Muscle layer of colon (tissue), 2 donors: Measurements from ENCODE around the gene LYPD5.
"Not testable (repeated sequence)": the region's sequence is repeated elsewhere in the genome, so short reads cannot be mapped to it uniquely, and the experiment has no call there.

Experiments used
- H3K27ac ChIP-seq: one replicate; pipeline ENCODE4 v1.7.0; 2013; ENCODE audit warnings: low read depth, mild to moderate bottlenecking, low read length, moderate library complexity
- H3K27me3 ChIP-seq, 2 donors: one replicate each; pipeline ENCODE4 v1.7.0; 2013; ENCODE audit warnings: low read length in 2 of 2, mild to moderate bottlenecking in 2 of 2; ENCODE audit not compliant: insufficient read depth in 2 of 2, control insufficient read depth in 1 of 2
- H3K36me3 ChIP-seq: one replicate; pipeline ENCODE4 v1.7.0; 2013; ENCODE audit warnings: mild to moderate bottlenecking, low read length; ENCODE audit not compliant: insufficient read depth
- H3K4me1 ChIP-seq: one replicate; pipeline ENCODE4 v1.7.0; 2013; ENCODE audit warnings: mild to moderate bottlenecking, low read length; ENCODE audit not compliant: insufficient read depth
- H3K4me3 ChIP-seq, 2 donors: one replicate each; pipeline ENCODE4 v1.7.0; 2013; ENCODE audit warnings: low read length in 2 of 2, low read depth in 1 of 2, mild to moderate bottlenecking in 1 of 2, moderate library complexity in 1 of 2
- H3K9ac ChIP-seq: one replicate; pipeline ENCODE4 v1.7.0; 2013; ENCODE audit warnings: low read length
- H3K9me3 ChIP-seq: one replicate; pipeline ENCODE4 v1.7.0; 2013; ENCODE audit warnings: mild to moderate bottlenecking, low read length
- donor health status: abdominal sarcoma.
- donor health status: Adenocarcinoma of cecum.

The LYPD5 gene

GRCh38 chr19:43776286-43776685 is 26.0 kb downstream of the LYPD5 start:
- no peak overlapping the region for H3K4me3 ChIP-seq
- H3K9me3 ChIP-seq: no peaks in the 10 kb centered on the region
- H3K27ac ChIP-seq: no peak overlapping the region
- peaks cover 5% of the 10 kb centered on the region for H3K4me1 ChIP-seq
- no peaks in the 10 kb centered on the region for H3K36me3 ChIP-seq
- H3K9ac ChIP-seq: no peak overlapping the region
- H3K27me3 ChIP-seq: peaks cover 0 to 9% of the 10 kb centered on the region in 2 donors

- peaks cover 0 to 9% of the 10 kb centered on the region in 2 donors for H3K27me3 ChIP-seq
- H3K4me1 ChIP-seq: peaks cover 5% of the 10 kb centered on the region
- no peaks in the 10 kb centered on the region for H3K36me3 ChIP-seq
- H3K4me3 ChIP-seq: no peak overlapping the region
- H3K9me3 ChIP-seq: no peaks in the 10 kb centered on the region
- no peak overlapping the region for H3K9ac ChIP-seq
- no peak overlapping the region for H3K27ac ChIP-seq
Measured at GRCh38 chr19:43775299-43775890, 26.9 kb downstream of the LYPD5 start.

- H3K4me1 ChIP-seq, H3K36me3 ChIP-seq, H3K9me3 ChIP-seq, H3K27ac ChIP-seq, H3K9ac ChIP-seq, H3K27me3 ChIP-seq: not testable (repeated sequence)
- H3K4me3 ChIP-seq: peak overlapping the region in 1 of 2 donors; percentile 27
Measured at GRCh38 chr19:43774940-43775258, 27.3 kb downstream of the LYPD5 start.

- Histone ChIP-seq H3K4me1 (peaks cover 5% of the 10 kb centered on the region), H3K9me3 (no peaks in the 10 kb centered on the region), H3K27ac (no peak overlapping the region), H3K9ac (no peak overlapping the region), H3K4me3 (peak overlapping the region; percentile 21 to 27), H3K27me3 (peaks cover 0 to 9% of the 10 kb centered on the region in 2 donors), H3K36me3 (no peaks in the 10 kb centered on the region)
Measured at GRCh38 chr19:43774103-43774939, 27.9 kb downstream of the LYPD5 start.

- Histone ChIP-seq H3K9me3 (no peaks in the 10 kb centered on the region), H3K9ac (no peak overlapping the region), H3K36me3 (no peaks in the 10 kb centered on the region), H3K27me3 (peaks cover 0 to 9% of the 10 kb centered on the region in 2 donors), H3K27ac (no peak overlapping the region), H3K4me1 (peaks cover 5% of the 10 kb centered on the region), H3K4me3 (peak overlapping the region in 1 of 2 donors; percentile 27)
Measured at GRCh38 chr19:43773725-43774102, 28.5 kb downstream of the LYPD5 start.

GRCh38 chr19:43769256-43769655 is 33.0 kb downstream of the LYPD5 start:
- peaks cover 14% of the 10 kb centered on the region for H3K4me1 ChIP-seq

GRCh38 chr19:43768273-43769050 is 33.8 kb downstream of the LYPD5 start:
- Histone ChIP-seq H3K9ac (no peak overlapping the region), H3K4me3 (no peak overlapping the region), H3K4me1 (peaks cover 15% of the 10 kb centered on the region), H3K36me3 (no peaks in the 10 kb centered on the region), H3K9me3 (no peaks in the 10 kb centered on the region), H3K27me3 (no peaks in the 10 kb centered on the region), H3K27ac (no peak overlapping the region)

More at GRCh38 chr19:43769256-43769655, 33.0 kb downstream of the LYPD5 start:
- Histone ChIP-seq H3K27me3 (no peaks in the 10 kb centered on the region), H3K27ac (no peak overlapping the region), H3K36me3 (no peaks in the 10 kb centered on the region), H3K4me3 (no peak overlapping the region), H3K9me3 (no peaks in the 10 kb centered on the region), H3K9ac (no peak overlapping the region)

GRCh38 chr19:43767818-43768217 is 34.4 kb downstream of the LYPD5 start:
- no peak overlapping the region for H3K9ac ChIP-seq
- H3K27ac ChIP-seq: no peak overlapping the region
- H3K9me3 ChIP-seq: no peaks in the 10 kb centered on the region
- no peaks in the 10 kb centered on the region for H3K36me3 ChIP-seq
- no peaks in the 10 kb centered on the region for H3K27me3 ChIP-seq
- peaks cover 19% of the 10 kb centered on the region for H3K4me1 ChIP-seq
- H3K4me3 ChIP-seq: no peak overlapping the region

GRCh38 chr19:43767316-43767715 is 34.9 kb downstream of the LYPD5 start:
- Histone ChIP-seq H3K4me3 (no peak overlapping the region), H3K36me3 (no peaks in the 10 kb centered on the region), H3K9me3 (no peaks in the 10 kb centered on the region), H3K9ac (no peak overlapping the region), H3K27ac (no peak overlapping the region), H3K27me3 (no peaks in the 10 kb centered on the region), H3K4me1 (peaks cover 19% of the 10 kb centered on the region)

- H3K36me3 ChIP-seq: no peaks in the 10 kb centered on the region
- no peak overlapping the region for H3K27ac ChIP-seq
- H3K4me1 ChIP-seq: peaks cover 19% of the 10 kb centered on the region
- H3K27me3 ChIP-seq: no peaks in the 10 kb centered on the region
- no peak overlapping the region for H3K4me3 ChIP-seq
- no peaks in the 10 kb centered on the region for H3K9me3 ChIP-seq
- H3K9ac ChIP-seq: no peak overlapping the region
Measured at GRCh38 chr19:43766755-43767043, 35.5 kb downstream of the LYPD5 start.

- Histone ChIP-seq H3K9ac (no peak overlapping the region), H3K4me3 (no peak overlapping the region), H3K9me3 (no peaks in the 10 kb centered on the region), H3K4me1 (peaks cover 19% of the 10 kb centered on the region), H3K27ac (no peak overlapping the region), H3K36me3 (no peaks in the 10 kb centered on the region), H3K27me3 (no peaks in the 10 kb centered on the region)
Measured at GRCh38 chr19:43765109-43765876, 37.0 kb downstream of the LYPD5 start.
